HepG2 (cell line): ENCODE measurements around the gene ACTN1. TPM values are rescaled to one million over a fixed set of nuclear protein-coding genes. Genes with fewer than 3 reads are reported as not detected.
A peak's percentile ranks its signal among the peaks of the same experiment; 100 is the strongest.

Experiments
- ATF7-NPFF ChIP-seq: sonication (generic); formaldehyde crosslinking; IDR thresholded peaks from 2 replicates; pipeline ENCODE4 v1.8.1; 2023; ENCODE audit warnings: mild to moderate bottlenecking, low read depth, missing genetic modification reagents, moderate library complexity
- ELF4 ChIP-seq: sonication (generic); formaldehyde crosslinking; IDR thresholded peaks from 2 replicates; pipeline ENCODE4 v1.5.0; 2020; ENCODE audit warnings: missing genetic modification reagents, mild to moderate bottlenecking, moderate library complexity, borderline replicate concordance
- FOXC1 ChIP-seq: sonication (generic); formaldehyde crosslinking; IDR thresholded peaks from 2 replicates; pipeline ENCODE4 v1.8.0; 2022; ENCODE audit warnings: mild to moderate bottlenecking, missing genetic modification reagents, borderline replicate concordance
- ISL2 ChIP-seq: sonication (generic); formaldehyde crosslinking; IDR thresholded peaks from 2 replicates; pipeline ENCODE4 v1.5.0; 2020; ENCODE audit warnings: missing genetic modification reagents
- MTA1 ChIP-seq: sonication (generic); formaldehyde crosslinking; IDR thresholded peaks from 2 replicates; pipeline ENCODE4 v1.4.0; 2020; ENCODE audit warnings: missing genetic modification reagents, mild to moderate bottlenecking, borderline replicate concordance
- PAXIP1 ChIP-seq: sonication (generic); formaldehyde crosslinking; conservative IDR thresholded peaks from 2 replicates; pipeline ENCODE4 v1.4.0; 2020; ENCODE audit warnings: mild to moderate bottlenecking, missing genetic modification reagents, moderate library complexity
- POLR2AphosphoS2 ChIP-seq: IDR thresholded peaks from 2 replicates; pipeline ENCODE4 v1.6.1; 2011; ENCODE audit warnings: low read depth, low read length, improper control_type of control experiment
- REST ChIP-seq, 2 experiments: IDR thresholded peaks; 2 replicates each; pipeline ENCODE4 v1.6.1; 2011 to 2012; ENCODE audit warnings: low read length in 2 of 2, borderline replicate concordance in 1 of 2, low read depth in 1 of 2, mild to moderate bottlenecking in 1 of 2, moderate library complexity in 1 of 2
- SOX5 ChIP-seq: IDR thresholded peaks from 2 replicates; pipeline ENCODE4 v1.6.1; 2016; ENCODE audit warnings: borderline replicate concordance
- SRF ChIP-seq: IDR thresholded peaks from 2 replicates; pipeline ENCODE4 v1.6.1; 2011; ENCODE audit warnings: mild to moderate bottlenecking, low read depth, low read length, moderate library complexity
- SRY ChIP-seq: sonication (generic); formaldehyde crosslinking; IDR thresholded peaks from 2 replicates; pipeline ENCODE4 v1.8.0; 2022; ENCODE audit warnings: mild to moderate bottlenecking, missing genetic modification reagents
- ZNF543 ChIP-seq: sonication (generic); formaldehyde crosslinking; IDR thresholded peaks from 2 replicates; pipeline ENCODE4 v1.4.0; 2020; ENCODE audit warnings: mild to moderate bottlenecking, missing genetic modification reagents
- polyA plus RNA-seq, 8 experiments: library from polyadenylated mRNA; depleted of rRNA in 3 of 8; stranded (reverse) in 7 of 8; unstranded in 1 of 8; fragments of >200 nt; fragmentation: Illumina TruSeq in 4 of 8; extraction: Trizol in 4 of 8; gene quantifications; 2 replicates each; pipeline versions ENCODE4 v1.2.1 to v1.2.3, GENCODE V29; 2011 to 2016; ENCODE audit warnings: low read depth in 4 of 8, missing spikeins in 1 of 8, mixed read lengths in 1 of 8; ENCODE audit not compliant: insufficient read depth in 1 of 8
- total RNA-seq, 5 experiments: library from RNA; depleted of rRNA; stranded (reverse); fragments of >200 nt; fragmentation: Illumina TruSeq; extraction: Trizol; gene quantifications; 2 replicates each; pipeline ENCODE4 v1.2.3, GENCODE V29; 2016; ENCODE audit warnings: low read depth in 1 of 5
- TF ChIP-seq, protein P1 (sequence below): IDR thresholded peaks from 2 replicates; pipeline ENCODE4 v1.6.1; 2012; ENCODE audit warnings: inconsistent platforms
- TF ChIP-seq, protein P2 (sequence below): sonication (generic); formaldehyde crosslinking; IDR thresholded peaks from 2 replicates; pipeline ENCODE4 v1.5.1; 2020; ENCODE audit warnings: missing genetic modification reagents, mild to moderate bottlenecking, borderline replicate concordance
- TF ChIP-seq, protein P3 (sequence below): IDR thresholded peaks from 2 replicates; pipeline ENCODE4 v1.6.1; 2016; ENCODE audit warnings: low read depth, control low read depth
- TF ChIP-seq, protein P4 (sequence below): conservative IDR thresholded peaks from 2 replicates; pipeline ENCODE4 v1.6.1; 2018; ENCODE audit warnings: missing genetic modification reagents

The ACTN1 gene
- total and polyA plus RNA-seq, 2 of the 13 experiments (the other 11 are each of a cell fraction or from before 2014, with no cell fraction given): 58.6 to 162 TPM

DNA sequence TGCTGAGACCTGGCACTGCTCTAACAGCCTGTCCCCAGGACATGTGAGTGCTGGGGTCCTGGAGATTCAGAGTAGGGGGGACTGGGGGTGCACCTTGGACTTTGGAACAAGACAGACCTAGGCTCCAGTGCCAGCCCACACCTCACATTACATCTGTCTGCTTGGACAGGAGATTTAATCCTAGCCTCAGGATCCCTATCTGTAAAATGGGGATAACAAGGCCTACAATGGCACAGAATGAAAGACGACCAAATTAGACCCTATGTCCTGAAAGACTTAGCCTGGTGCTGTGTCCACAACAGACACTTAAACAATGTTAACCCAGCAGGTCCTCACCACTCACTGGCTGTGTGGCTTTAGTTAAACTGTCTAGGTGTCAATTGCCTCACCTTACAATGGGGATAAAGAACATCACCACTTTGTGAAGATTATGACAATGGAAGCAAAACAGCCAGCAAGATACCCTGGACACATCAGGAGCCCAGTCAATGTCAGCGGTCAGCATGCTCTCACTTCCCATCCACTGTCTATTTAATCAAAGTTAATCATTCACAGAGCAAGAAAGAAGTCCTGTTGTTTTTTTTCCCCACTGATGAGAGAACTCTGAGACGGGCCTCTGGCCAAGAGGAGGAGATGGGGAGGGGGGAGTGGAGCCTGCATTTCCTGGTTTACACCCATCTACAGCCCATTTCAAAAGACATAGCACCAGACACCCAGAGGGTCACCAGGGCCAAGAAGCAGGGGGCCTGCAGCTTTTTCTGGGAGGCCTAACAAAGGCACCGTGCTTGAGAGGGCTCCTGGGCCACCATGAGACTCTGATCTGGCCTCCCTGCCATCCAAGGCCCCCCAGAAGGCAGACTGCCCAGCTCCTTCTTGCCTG lies 40.6 kb downstream of the ACTN1 start (continued):
- TF ChIP-seq REST (IDR thresholded peaks at IDR 0.05; ENCODE audit: borderline replicate concordance in 1 of 2, low read depth in 1 of 2, low read length in 2 of 2): peak in 1 of 2 experiments; percentile 9; a peak in 1 of 4 replicates
- TF ChIP-seq SOX5 (CRISPR knock-in tag): peak; percentile 99
- TF ChIP-seq PAXIP1: peak; percentile 95
- no peak for TF ChIP-seq ATF7-NPFF (CRISPR knock-in tag)
- TF ChIP-seq, protein P1, sequence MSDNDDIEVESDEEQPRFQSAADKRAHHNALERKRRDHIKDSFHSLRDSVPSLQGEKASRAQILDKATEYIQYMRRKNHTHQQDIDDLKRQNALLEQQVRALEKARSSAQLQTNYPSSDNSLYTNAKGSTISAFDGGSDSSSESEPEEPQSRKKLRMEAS: peak; percentile 62
- peak; percentile 77 for TF ChIP-seq ELF4 (CRISPR knock-in tag)
- TF ChIP-seq ZNF543 (CRISPR knock-in tag): no peak
- TF ChIP-seq, protein P2, sequence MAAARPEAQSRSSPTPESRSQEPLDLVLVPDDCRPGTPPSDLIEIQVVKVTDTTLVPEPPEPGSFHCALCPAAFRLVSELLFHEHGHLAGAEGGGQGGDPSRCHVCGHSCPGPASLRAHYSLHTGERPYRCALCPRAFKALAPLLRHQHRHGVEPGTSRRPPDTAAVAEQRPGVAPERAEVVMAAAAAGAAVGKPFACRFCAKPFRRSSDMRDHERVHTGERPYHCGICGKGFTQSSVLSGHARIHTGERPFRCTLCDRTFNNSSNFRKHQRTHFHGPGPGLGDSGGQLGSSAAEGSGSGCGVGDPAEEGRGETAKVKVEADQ (CRISPR knock-in tag): 0 out of 2 replicates have a peak, but pooled peaks have one; percentile 25
- TF ChIP-seq POLR2AphosphoS2: no peak
- TF ChIP-seq, protein P3, sequence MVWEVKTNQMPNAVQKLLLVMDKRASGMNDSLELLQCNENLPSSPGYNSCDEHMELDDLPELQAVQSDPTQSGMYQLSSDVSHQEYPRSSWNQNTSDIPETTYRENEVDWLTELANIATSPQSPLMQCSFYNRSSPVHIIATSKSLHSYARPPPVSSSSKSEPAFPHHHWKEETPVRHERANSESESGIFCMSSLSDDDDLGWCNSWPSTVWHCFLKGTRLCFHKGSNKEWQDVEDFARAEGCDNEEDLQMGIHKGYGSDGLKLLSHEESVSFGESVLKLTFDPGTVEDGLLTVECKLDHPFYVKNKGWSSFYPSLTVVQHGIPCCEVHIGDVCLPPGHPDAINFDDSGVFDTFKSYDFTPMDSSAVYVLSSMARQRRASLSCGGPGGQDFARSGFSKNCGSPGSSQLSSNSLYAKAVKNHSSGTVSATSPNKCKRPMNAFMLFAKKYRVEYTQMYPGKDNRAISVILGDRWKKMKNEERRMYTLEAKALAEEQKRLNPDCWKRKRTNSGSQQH (CRISPR knock-in tag): 0 out of 2 replicates have a peak, but pooled peaks have one; percentile 8
- TF ChIP-seq SRY (CRISPR knock-in tag): no peak
- peak; percentile 64; the same call in 1 of the 2 replicates for TF ChIP-seq ISL2 (CRISPR knock-in tag)
- TF ChIP-seq SRF: 0 out of 2 replicates have a peak, but pooled peaks have one; percentile 2
- TF ChIP-seq, protein P4, sequence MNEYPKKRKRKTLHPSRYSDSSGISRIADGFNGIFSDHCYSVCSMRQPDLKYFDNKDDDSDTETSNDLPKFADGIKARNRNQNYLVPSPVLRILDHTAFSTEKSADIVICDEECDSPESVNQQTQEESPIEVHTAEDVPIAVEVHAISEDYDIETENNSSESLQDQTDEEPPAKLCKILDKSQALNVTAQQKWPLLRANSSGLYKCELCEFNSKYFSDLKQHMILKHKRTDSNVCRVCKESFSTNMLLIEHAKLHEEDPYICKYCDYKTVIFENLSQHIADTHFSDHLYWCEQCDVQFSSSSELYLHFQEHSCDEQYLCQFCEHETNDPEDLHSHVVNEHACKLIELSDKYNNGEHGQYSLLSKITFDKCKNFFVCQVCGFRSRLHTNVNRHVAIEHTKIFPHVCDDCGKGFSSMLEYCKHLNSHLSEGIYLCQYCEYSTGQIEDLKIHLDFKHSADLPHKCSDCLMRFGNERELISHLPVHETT (CRISPR knock-in tag): no peak
- TF ChIP-seq FOXC1 (CRISPR knock-in tag): 0 out of 2 replicates have a peak, but pooled peaks have one; percentile 49
- TF ChIP-seq MTA1: no peak
